NCI-H146 (cell line): ENCODE measurements around the gene TMEM38B.

Experiments
- DNase-seq: peaks from one replicate; lab custom pipeline; 2025; lab: John Stamatoyannopoulos, UW

The TMEM38B gene

DNA sequence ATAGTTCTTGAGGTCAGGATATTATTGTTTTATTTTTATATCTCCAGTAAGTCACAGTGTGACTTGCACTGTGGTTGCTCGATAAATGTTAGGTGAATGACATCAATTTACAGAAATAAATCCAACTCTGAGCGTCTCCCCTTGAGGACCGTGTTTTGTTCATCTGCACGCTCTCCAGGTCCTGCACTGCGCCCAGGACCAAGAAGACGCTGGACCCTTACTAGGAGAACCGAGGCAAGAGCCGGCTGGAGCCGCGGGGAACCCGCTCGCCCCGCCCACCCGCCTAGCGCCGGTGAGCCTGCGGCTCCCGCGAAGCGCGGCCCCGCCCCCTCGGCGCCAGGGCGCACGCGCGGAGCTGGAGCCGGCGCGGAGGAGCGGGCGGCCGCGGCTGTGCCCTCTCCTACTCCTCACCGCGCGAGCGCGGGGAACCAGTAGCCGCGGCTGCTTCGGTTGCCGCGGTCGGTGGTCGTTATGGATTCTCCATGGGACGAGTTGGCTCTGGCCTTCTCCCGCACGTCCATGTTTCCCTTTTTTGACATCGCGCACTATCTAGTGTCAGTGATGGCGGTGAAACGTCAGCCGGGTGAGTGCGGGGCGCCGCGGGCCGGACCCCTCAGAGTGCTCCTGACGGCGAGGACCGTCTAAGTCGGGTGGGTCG lies at the start of gene TMEM38B:
Gene TMEM38B (plus strand): TSS at position 352 of the 658 bp plus-strand sequence. CDS start 120 bp downstream, at position 472.
- peak; percentile 65 for DNase-seq

- DNase-seq = peak; percentile 13
Observed at GRCh38 chr9:105646879-105647594, 47.3 kb upstream of the TMEM38B start.

GRCh38 chr9:105647595-105648349 lies 46.6 kb upstream of the TMEM38B start:
- peak; percentile 72 for DNase-seq

GRCh38 chr9:105651806-105652205 lies 42.5 kb upstream of the TMEM38B start:
- DNase-seq = peak; percentile 80

- DNase-seq = peak; percentile 54
Observed at GRCh38 chr9:105656131-105656921, 38.0 kb upstream of the TMEM38B start.

- DNase-seq = no peak
Observed at GRCh38 chr9:105658351-105658750, 36.0 kb upstream of the TMEM38B start.

- DNase-seq = no peak
Observed at GRCh38 chr9:105661011-105661410, 33.3 kb upstream of the TMEM38B start.

DNA sequence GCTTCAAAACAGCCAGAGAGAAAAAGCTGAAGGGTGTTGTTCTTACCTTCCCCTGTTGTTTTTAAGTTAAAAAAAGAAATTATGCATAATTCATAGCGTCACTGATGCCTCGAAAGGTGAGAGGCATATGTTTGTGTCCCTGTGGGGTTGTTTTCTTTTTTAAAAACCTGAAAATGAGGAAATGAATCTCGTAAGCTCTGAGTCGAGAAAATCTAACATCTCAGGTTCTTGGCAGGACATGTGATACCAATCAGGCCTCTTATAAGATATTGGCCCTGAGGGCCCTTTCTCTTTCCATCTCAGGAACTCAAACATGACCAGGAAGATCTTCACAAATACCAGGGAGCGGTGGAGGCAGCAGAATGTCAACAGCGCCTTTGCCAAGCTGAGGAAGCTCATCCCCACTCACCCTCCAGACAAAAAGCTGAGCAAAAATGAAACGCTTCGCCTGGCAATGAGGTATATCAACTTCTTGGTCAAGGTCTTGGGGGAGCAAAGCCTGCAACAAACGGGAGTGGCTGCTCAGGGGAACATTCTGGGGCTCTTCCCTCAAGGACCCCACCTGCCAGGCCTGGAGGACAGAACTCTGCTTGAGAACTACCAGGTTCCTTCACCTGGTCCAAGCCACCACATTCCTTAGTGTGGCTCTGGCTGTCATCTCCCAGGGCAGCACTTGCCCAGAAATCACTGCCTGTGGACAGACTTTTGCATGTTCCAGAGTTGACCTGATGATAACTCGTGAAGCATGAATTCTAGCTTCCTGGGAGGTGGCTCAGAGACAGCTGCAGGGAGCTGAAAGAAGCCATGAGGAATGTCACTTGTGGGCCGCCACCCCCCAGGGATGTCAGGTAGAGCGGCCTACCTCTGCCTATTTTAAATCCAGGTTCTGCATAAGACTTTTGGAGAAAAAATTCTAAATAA lies 31.9 kb upstream of the TMEM38B start, which contains the start of gene TAL2:
Gene TAL2 (plus strand): TSS at position 274 of the 921 bp plus-strand sequence. CDS start 40 bp downstream, at position 314.
- no peak for DNase-seq

DNA sequence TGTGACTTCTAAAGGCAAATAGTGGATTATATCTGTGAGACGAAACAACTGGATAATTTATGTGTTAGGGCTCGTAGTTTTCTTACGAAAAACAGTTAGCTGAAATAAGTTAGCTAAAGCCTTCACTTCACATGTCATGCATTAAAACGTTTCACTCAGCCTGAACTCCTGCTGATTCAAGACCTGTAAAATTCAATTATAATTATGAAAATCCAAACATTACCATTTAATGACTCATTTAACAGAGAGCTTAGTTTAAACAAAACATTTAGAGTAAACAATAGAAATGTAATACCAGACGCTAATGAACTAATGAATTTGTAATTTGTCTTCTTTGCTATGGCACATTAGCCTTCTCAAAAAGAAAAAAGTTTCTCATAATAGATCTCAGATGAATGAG lies 30.4 kb upstream of the TMEM38B start:
- no peak for DNase-seq

DNA sequence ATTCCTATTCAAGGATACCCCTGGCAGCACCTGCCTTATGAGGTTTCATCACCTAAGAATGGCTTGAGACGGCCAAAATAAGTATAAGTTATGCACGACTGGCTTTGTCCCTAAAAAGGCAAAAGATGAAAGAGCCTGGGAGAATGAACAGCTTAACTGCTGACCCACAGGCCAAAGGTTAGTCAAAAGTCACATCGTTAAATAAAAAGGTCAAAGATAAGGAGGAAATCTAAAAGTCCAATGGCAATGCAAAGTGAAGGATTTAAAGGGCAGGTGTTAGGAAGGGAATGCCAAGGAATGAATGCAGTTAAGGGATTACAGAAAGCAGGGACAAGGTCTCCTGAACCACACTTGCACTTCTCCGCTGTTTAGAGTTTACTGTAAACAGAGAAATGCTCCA lies 26.5 kb upstream of the TMEM38B start:
- no peak for DNase-seq

DNA sequence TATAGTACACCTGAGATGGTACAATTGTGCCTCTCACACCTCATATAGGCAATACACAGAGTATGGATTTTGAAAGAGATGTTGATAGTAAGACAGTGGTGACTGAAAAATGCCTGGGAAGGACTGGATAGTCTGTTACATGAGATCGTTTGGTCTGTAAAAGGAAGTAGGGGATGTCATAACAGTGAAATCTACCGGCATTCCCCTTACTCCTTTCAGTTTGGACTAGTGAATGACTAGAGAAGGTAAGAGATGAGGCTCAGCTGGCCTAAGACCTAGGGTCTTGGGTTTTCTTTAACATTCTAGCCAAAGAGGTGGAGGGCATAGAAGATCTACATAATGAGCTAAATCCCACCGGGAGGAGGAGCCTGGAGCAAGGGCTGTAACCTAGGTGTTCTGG lies 24.0 kb upstream of the TMEM38B start:
- DNase-seq = no peak

DNA sequence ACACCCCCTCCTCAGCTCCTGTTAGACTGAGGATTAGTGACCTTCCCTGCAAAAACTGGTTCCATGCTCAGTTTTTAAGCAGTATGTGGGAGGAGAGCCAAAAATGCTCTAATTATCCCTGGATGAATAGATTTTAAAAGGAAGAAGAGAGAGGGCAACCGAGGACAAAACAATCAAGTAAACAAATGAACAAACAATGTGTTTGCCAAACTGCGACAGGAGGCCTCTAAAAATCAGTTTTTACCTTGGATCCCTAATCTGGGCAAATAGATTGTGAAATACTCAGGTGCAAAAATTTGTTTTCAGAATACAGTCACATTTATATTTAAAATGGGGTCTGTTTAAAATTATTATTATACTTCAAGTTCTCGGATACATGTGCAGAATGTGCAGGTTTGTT lies 23.6 kb upstream of the TMEM38B start:
- no peak for DNase-seq

DNA sequence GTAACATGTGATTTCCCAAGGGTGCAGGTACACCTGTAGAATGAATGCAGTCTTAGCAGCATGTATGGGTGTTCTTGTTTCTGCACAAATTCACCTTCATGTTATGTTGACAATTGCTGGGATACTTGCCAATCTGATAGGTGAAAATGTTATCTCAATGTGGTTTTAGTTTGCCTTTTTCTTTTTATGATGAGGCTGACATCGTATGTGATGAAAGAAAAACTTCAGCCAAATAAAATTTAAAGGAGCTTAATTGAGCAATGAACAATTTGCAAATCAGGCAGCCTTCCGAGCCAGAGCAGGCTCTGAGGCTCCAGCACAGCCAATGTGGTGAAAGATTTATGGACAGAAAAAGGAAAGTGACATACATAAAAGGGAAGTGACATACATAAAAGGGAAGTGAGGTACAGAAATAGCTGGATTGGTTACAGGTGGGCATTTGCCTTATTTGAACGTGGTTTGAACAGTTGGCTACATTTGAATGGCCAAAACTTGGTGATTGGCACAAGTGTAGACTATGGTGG lies 21.6 kb upstream of the TMEM38B start:
- no peak for DNase-seq

DNA sequence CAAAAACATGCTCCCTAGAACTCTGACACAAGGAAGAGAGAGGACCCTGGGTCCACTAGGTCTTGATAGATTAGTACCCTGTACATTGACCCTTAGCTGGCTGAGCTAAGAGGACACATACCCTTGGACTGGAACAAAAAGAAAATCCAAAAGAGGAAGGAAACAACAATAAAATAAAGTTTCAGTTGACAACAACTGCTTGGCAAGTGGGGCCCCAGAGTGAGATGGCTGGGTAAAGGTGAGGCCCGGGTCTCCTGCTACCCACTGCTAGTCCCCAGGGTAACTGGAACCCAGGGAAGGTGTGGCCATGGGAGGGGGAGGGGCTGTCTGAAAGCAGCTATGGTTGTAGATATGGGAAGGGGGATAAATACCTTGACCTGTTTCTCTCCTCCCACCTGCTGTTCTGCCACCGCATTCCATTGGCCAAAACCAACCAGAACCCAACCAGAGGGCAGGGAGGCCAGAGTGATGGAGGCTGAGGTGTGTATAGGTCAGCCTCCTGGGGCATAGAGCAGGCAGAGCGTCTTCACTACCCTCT lies 20.4 kb upstream of the TMEM38B start:
- DNase-seq = no peak

DNA sequence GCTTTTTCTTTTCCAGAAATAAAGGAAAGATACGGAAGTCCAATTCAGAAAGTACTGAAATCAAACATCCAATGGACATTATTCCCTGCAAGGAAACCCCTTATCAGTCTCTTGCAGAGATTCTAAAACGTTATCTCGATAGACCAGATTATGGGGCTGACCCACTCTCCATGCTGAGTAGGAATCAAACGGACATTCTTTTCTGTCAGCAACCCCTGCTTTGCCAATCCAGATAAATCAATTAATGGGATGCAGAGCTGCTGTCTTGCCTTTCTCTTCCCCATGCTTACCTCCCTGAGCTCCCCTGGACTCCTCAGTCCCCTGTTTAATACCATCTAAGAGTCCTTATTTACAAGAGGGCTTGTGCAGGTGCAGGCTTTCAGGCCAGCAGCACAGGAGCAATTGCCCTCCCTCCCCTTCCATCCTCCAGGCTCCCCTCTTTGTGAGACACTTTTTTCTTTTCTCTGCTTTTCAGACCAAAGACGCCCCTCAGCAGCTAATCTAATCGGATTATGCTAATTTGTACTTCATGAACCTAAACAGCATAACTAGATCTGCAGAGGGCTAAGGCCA lies 17.9 kb upstream of the TMEM38B start:
- no peak for DNase-seq

GRCh38 chr9:105678163-105678562 lies 16.2 kb upstream of the TMEM38B start:
- DNase-seq = no peak

- DNase-seq = no peak
Observed at GRCh38 chr9:105678781-105679180, 15.6 kb upstream of the TMEM38B start.

- DNase-seq = no peak
Observed at GRCh38 chr9:105679257-105680022, 14.9 kb upstream of the TMEM38B start.

DNA sequence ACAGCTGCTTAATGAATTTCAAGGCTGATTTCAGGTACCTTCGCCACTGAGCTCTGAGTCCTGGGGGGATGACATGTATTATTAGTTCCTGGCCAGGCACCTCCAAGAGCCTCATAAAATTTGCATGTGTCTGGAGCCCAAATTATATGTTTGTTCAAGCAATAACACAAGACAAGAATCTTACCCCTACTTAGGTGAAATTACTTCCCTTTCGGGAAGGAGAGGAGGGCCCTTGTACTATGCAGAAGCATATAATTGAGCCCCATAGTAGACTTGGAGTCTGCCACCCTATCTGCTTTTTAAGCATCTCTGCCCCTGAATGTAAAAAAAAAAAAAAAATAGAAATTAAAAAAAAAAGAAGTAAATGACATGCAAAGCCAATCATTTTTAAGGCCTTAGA lies 13.0 kb upstream of the TMEM38B start:
- no peak for DNase-seq
